ENCODE results near the gene YPEL3. TPM values are rescaled to one million over a fixed set of nuclear protein-coding genes. Genes with fewer than 3 reads are reported as not detected.

YPEL3 gene
- total and polyA plus RNA-seq, 2 of the 8 experiments (the other 6 are each of a cell fraction or from before 2014, with no cell fraction given), result 40.3 to 53.3 TPM

GRCh38 chr16:30137897-30138296 is 41.9 kb upstream of the YPEL3 start:
- no peak overlapping the region for H2BK12ac ChIP-seq (ENCODE audit: low read depth, low read length)
- no peak for DNase-seq (ENCODE audit: low read depth in 1 of 2, low spot score in 2 of 2)
- no peak overlapping the region for H2BK20ac ChIP-seq (ENCODE audit: low read length)
- H3K23me2 ChIP-seq (ENCODE audit: low read depth, low read length), result no peaks in the 10 kb centered on the region
- H3K27ac ChIP-seq (ENCODE audit: low read depth, low read length), result no peak overlapping the region
- H4K20me1 ChIP-seq (replicated peaks in 1 of 2; ENCODE audit: control insufficient read depth in 1 of 2, insufficient read depth in 2 of 2, low read length in 2 of 2), result no peaks in the 10 kb centered on the region
- no peak overlapping the region for H2AFZ ChIP-seq (ENCODE audit: low read length)
- H4K5ac ChIP-seq (ENCODE audit: insufficient read length, low read depth, low read length), result no peak overlapping the region
- no peaks in the 10 kb centered on the region for H3K4me1 ChIP-seq (replicated peaks in 1 of 4; ENCODE audit: control insufficient read depth in 3 of 4, insufficient read depth in 4 of 4, low read length in 3 of 4)
- no peak overlapping the region for H3K4me2 ChIP-seq (ENCODE audit: insufficient read depth in 1 of 2, low read depth in 2 of 2, low read length in 2 of 2)
- H3K79me2 ChIP-seq (ENCODE audit: control insufficient read depth in 1 of 2, insufficient read depth in 2 of 2, low read length in 2 of 2), result no peaks in the 10 kb centered on the region
- no peak overlapping the region for H2AK5ac ChIP-seq (ENCODE audit: low read depth, low read length)
- no peak overlapping the region for H3K23ac ChIP-seq (ENCODE audit: insufficient read length)
- no peaks in the 10 kb centered on the region for H3K27me3 ChIP-seq (replicated peaks in 1 of 4; ENCODE audit: control insufficient read depth in 3 of 4, extremely low read depth in 1 of 4, insufficient read depth in 3 of 4, low read length in 3 of 4)
- H2BK15ac ChIP-seq (ENCODE audit: low read length), result no peak overlapping the region
- H3K56ac ChIP-seq (replicated peaks; ENCODE audit: insufficient read length, low read depth, low read length), result no peak overlapping the region
- H3K4me3 ChIP-seq (ENCODE audit: extremely low read depth in 1 of 4, insufficient read depth in 2 of 4, low read depth in 3 of 4, low read length in 4 of 4), result no peak overlapping the region
- ChIA-PET CTCF (ENCODE audit: partially characterized antibody) (interaction anchor here (0.6 to 5.1 kb wide), 2 partner anchors 26 kb away, joined by 3 to 27 read pairs; partner anchors contain the start of gene GDPD3), POLR2A (ENCODE audit: partially characterized antibody) (no interaction called here)
- no peak for FAIRE-seq
- no peaks in the 10 kb centered on the region for H3K79me1 ChIP-seq (ENCODE audit: low read depth, low read length)
- H3K18ac ChIP-seq (ENCODE audit: extremely low read depth, low read length), result no peak overlapping the region
- H3K4ac ChIP-seq (replicated peaks; ENCODE audit: insufficient read length, low read depth, low read length), result no peak overlapping the region
- no peak overlapping the region for H2BK120ac ChIP-seq (replicated peaks; ENCODE audit: low read depth, low read length)
- H4K91ac ChIP-seq (replicated peaks; ENCODE audit: insufficient read length, low read length), result no peak overlapping the region
- H3K14ac ChIP-seq (ENCODE audit: insufficient read length), result no peak overlapping the region
- no peak for TF ChIP-seq NANOG (IDR thresholded peaks at IDR 0.05; ENCODE audit: insufficient read depth, low read depth, low read length, poor library complexity, severe bottlenecking)
- TF ChIP-seq SP4 (IDR thresholded peaks at IDR 0.05; ENCODE audit: low read length), result no peak
- TF ChIP-seq ZNF274 (IDR thresholded peaks at IDR 0.05; ENCODE audit: borderline replicate concordance, extremely low read depth, low read length), result no peak
- TF ChIP-seq HDAC2 (IDR thresholded peaks at IDR 0.05; ENCODE audit: borderline replicate concordance in 1 of 2, low read depth in 2 of 2, low read length in 2 of 2), result no peak
- no peak for TF ChIP-seq GTF2F1 (IDR thresholded peaks at IDR 0.05; ENCODE audit: borderline replicate concordance, low read depth, low read length)
- TF ChIP-seq MAX (IDR thresholded peaks at IDR 0.05), result no peak
- no peak for TF ChIP-seq SRF (IDR thresholded peaks at IDR 0.05; ENCODE audit: low read depth, low read length)
- no peak for TF ChIP-seq SIX5 (IDR thresholded peaks at IDR 0.05; ENCODE audit: low read depth, low read length)
- TF ChIP-seq TAF1 (IDR thresholded peaks at IDR 0.05; ENCODE audit: low read depth, low read length), result no peak
- TF ChIP-seq CREB1 (IDR thresholded peaks at IDR 0.05), result no peak
- TF ChIP-seq BRCA1 (IDR thresholded peaks at IDR 0.05; ENCODE audit: low read depth, low read length), result no peak
- no peak for TF ChIP-seq KDM4A (IDR thresholded peaks at IDR 0.05; ENCODE audit: low read depth, low read length, severe bottlenecking)
- H2BK5ac ChIP-seq (ENCODE audit: low read depth, low read length), result no peak overlapping the region
- no peak overlapping the region for H4K8ac ChIP-seq (ENCODE audit: extremely low read depth, insufficient read depth, low read length)
- H3K9me3 ChIP-seq (ENCODE audit: insufficient read depth in 2 of 2, low read depth in 1 of 2, low read length in 1 of 2), result no peaks in the 10 kb centered on the region
- no peaks in the 10 kb centered on the region for H3K36me3 ChIP-seq (ENCODE audit: control insufficient read depth in 2 of 4, insufficient read depth in 4 of 4, low read length in 3 of 4)
- 88% methylated on average over 8 of the region's 8 CpGs; no CpG with 5 or more reads in 1 of the 2 experiments for WGBS, 2 experiments (ENCODE audit: extremely low coverage in 1 of 2, insufficient coverage in 1 of 2, insufficient read length in 1 of 2, insufficient replicate concordance in 2 of 2, low coverage in 1 of 2, low lambda C conversion rate in 2 of 2, missing lambda C conversion rate in 1 of 2)
- H3K9ac ChIP-seq (replicated peaks in 1 of 4; ENCODE audit: extremely low read depth in 1 of 4, low read depth in 3 of 4, low read length in 3 of 4), result no peak overlapping the region
